ENCODE data around the gene NKX2-1.
"Not testable (repeated sequence)": the region's sequence is repeated elsewhere in the genome, so short reads cannot be mapped to it uniquely, and the experiment has no call there.

The NKX2-1 gene

DNA sequence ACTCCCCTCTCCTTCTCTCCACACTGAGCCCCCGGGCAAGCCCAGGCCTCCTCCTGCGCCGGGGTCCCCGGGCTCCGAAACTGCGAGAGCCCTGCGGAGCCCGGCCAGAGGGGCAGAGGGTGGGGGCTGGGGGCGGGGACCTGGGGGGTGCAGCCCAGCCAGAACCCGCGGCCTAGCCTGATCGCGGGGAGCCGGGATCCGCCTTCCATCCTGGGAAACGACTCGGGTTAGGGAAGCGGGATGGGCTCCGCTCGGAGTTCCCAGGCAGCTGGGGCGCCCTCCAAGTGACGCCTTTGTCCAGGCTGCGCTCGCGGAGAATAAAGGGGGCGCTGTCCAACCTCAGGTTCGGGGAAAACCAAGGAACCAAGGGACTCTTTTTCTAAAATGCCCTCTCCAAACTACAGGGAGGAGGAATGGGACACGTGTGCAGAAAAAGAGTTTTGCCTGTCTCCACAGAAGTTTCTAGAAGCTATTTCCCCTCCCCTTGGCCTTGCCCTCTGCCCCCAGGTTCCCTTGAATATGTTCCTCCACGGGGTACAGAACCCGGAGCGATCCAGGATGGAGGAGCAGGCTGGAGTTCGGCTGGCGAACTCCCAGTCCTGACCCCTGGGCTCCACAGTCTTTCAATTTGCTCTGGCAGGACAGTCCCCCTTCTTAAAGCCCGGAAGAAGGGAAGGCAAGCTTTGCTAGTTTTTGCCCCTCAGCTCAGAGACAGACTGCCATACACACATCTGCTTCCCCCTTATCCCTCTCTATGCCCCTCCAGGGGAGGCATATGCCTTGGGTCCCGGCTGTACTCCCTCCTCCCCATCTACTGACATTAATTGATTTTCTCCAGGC is 13.9 kb downstream of the NKX2-1 start:
- DNase-seq (ENCODE audit: low read depth in 2 of 2, low spot score in 1 of 2) = no peak

DNA sequence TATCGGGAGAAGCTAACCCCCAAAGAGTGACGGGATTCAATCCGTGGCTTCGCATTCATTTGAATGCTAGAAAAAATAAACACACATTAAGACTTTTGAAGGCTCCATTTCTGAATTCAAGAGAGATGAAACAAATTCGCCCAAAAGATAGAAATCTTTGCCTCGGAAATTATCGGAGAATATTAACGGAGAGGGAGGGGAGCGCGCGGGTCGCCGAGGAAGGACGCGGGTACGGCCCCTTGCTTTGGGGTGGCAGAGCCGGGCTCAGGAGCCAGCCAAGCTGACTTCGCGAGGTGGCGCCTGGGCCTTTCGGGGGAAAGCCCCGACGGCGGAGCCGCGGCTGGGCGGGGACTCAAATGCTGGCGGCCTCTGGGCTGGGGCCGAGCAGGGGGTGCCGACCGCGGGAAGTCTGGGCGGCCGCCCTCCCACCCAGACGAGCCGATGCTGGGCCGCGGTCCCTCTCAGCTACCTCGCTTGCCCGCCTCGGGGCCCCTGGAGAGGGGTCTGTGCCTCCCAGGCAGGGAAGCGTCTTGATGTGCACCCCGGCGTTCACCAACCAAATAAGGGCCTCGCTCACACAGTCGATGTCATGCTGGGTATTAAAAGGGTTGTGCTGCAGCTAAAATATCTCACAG is 14.7 kb downstream of the NKX2-1 start:
- DNase-seq (ENCODE audit: low read depth in 2 of 2, low spot score in 1 of 2) = no peak

DNA sequence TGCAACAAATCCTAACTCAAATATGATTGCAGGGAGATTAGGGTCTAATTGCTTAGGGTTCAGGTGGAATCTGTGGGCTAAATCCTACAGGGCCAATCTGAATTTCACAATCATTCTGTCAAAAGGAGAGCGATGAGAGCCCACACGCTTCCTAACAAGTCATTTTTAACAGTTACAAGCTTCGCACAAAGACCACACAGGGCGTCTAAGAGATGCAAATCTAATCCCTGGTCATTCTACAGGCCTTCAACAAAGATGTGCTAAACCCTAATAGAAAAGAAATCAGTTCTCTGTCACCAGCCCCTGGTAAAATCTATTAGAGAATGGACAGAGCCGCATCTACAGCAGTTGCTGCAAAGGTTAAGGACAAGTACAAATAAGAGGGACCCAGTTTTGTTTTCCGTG is 15.3 kb downstream of the NKX2-1 start:
- DNase-seq (ENCODE audit: low read depth in 2 of 2, low spot score in 1 of 2) = no peak

DNA sequence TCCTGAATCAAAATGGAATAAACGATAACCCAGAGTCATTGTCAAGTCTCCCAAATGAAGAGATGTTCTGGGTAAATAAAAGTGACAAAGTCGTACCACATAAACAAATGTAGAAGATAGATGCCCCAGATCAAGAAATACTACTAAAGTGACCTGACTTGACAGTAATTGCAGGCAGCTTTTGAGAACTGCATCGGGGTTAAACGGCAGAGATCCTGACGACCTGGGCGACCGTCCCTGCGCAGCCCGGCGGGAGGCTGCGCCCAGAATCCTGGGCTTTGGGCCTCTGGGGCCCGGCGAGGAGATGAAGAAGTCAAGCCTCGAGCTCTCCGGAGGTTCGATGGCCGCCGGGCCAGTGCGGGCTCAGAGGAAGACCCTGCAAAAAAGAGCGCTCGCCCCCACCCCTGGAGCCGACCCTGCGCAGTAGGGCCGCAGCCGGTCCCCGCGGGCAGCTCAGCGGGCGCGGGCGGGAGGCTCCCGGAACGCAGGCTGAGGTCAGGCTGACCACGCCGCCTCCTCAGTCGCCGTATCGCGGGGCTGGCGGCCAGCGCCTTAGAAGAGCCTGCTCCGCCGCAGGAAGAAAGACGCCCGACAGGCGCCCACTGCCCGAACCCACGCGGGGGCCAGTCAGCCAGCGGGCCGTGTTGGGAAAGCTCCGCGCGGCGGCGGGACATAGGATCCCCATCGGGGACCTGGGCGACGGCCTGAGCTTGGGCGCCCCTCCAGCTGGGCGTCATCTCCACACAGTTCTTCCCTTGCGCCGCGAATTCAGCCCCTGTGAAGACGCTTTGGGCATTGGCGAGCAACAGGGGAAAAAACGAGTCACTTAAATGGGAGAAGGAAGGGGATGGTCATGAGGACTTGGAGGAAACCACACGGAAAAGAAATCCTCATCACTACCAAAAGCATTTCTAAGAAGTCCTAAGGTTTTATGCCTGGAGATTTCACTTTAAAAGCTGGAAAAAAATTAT is 16.0 kb downstream of the NKX2-1 start:
- DNase-seq (ENCODE audit: low read depth in 2 of 2, low spot score in 1 of 2) = no peak

DNA sequence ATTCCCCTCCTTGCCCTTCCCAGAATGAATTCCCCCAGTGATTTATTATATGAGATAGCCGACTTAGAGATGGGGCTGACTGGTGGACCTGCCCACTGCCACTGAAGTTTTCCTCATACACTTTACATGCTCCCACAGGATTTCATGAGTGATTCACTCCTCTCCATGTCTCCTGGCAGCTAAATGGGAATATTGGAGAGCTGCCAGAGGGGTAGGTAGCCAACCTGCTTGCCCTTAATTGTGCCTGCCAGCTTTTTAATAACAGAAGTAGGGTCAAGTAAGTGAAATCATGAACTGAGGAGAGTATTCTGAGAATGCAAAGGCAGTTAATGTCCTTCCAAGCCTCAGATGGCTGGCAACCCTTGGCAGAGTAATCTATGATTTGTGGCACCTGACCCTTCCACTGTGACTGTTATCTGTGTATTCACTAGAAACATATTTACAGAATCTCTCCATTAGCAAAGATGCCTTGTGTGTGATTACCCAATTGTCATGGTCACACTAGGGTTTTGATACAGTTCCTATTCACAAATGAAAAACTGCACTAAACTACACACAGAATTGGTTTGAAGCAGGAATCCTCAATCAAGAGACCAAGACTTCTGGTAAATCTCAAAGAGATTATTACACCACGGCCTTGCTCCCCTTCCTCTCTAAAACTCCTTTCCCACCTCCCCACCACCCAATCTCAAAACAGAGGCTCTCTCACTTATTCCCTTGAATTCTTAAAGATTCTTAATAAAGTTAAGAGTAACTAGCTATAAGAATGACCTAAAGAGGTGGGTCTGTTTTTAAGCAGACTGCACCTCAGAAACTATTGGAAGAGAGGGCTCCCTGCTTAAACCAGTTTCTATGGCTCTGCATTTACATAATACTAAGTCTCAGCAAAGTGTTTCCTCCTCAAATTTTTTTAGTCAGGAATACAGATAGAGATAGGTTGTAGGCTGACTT is 17.2 kb downstream of the NKX2-1 start:
- DNase-seq (ENCODE audit: low read depth in 2 of 2, low spot score in 1 of 2) = no peak

DNA sequence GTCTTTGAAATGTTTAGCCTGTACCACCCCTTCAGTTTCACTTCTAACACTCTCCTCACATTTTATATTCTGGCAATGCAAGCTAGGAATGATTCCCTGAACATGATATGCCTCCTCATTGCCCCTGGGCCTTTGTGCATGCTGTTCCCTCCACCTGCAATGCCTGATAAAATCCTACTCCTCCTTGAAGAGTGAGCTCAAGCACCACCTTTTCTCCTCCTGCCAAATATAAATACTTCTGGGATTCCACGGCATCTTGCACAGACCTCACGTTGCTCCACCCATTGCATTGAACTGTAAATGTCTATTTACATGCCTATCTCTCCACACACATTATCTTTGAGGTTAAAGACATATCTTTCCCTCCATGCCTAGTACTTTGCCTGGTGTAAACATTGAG is 21.1 kb downstream of the NKX2-1 start:
- DNase-seq (ENCODE audit: low read depth in 2 of 2, low spot score in 1 of 2) = no peak

DNA sequence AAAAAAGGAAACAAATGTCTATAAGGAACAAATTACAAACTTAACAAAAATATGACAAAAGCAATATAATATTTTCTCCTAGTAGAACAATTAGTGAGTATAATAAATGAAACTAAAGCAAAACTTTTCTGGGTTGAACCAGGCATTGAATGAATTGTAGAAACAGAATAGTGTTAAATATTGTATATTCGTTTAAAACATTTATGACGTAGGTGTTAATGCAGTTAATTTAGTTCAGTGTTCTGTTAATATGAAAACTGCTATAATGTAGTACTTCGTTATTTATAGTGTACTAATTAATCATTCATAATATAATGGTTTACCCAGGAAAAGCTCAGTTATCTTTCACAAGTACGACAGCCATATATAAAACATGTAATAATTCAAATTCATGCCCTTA is 23.7 kb downstream of the NKX2-1 start:
- no peak for DNase-seq (ENCODE audit: low read depth in 2 of 2, low spot score in 1 of 2)

DNA sequence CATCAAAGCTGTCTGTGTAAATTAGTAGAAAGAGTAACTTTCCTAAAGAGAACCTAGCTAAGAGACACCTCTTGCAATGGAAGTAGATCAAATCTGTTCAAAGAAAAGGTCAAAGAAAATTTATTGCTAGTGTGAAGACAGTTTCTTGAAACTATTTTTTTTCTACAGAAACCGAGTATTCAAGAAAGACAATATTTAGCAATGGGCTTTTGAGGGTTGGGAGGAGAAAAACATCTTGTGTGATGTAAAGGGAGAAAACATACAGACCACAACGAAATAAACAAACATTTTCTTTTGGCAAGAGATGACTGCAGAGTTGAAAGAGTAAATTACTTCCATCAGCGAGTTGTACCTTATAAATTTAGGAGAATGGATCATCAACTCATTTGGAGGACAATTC is 24.4 kb downstream of the NKX2-1 start:
- no peak for DNase-seq (ENCODE audit: low read depth in 2 of 2, low spot score in 1 of 2)

DNA sequence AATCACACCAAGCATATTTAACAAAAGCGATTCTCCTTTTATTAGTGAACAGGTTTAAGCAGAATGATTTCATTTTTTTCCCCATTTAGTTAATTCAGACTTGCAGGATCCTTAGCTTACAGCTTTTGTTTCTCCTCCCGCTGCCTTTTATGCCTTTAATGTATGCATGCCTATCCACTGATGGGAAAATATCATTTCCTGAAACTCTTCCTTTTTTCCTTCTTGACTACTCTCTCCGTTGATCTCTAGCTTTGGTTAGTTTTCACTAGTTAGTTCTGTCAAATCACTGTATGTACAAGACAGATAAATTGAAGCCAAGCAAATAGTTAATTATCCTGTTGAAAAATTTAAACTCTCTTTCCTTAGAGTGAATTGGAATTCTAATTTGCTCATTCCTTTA is 26.3 kb downstream of the NKX2-1 start:
- no peak for DNase-seq (ENCODE audit: low read depth in 2 of 2, low spot score in 1 of 2)

DNA sequence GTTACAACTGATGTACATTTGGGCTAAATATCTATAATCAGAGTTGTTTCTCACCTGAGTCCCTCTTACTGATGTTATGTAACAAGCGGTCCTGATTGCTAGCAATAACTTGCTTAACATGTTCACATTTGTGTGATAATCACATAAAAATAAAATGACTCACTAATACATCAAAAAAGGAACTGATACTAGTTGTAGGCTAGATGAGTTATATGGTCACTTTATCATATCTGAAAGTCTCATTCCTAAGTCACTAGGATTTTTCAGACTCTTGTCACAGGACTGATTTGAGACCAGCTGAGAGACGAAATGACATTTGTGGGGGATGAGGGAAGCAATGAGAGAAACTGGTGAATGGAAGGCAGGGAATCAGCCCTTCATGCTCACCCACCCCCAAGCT is 34.3 kb downstream of the NKX2-1 start:
- DNase-seq (ENCODE audit: low read depth in 2 of 2, low spot score in 1 of 2) = no peak

DNA sequence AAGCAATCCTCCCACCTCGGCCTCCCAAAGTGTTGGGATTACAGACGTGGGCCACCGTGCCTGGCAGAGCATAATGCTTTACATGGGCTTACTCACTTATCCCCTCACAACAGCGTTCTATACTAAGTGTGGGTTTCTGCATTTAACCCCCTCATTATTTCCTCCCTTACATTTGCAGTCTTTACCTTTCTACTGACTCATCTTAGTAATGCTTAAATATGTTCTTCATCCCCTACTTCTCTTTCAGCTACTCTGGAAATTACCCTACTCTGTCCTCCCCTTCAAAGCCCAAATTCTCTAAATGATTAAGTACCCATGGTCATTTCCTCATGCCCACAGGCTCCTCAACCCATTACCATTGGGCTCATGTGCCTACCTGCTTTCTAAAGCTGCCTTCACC is 40.7 kb downstream of the NKX2-1 start:
- no peak for DNase-seq (ENCODE audit: low read depth in 2 of 2, low spot score in 1 of 2)

DNA sequence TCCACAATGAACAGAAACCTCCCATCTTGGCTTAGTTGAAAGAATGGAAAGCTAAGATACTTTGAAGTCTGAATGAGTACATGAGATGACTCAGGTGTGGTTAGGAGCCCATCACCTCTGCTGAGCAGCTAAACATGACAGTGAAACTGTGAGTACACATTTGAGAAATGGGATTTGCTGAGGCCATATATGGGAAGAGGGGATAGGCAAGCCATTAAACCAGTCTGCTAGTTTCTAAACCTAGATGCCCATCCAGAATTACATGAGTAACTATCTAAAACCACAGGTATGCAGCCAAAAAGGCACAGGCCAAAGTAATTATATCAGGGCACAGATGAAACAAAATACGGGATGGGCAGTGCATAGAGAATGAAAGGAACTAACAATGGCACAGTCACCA is 41.2 kb downstream of the NKX2-1 start:
- DNase-seq (ENCODE audit: low read depth in 2 of 2, low spot score in 1 of 2) = no peak

DNA sequence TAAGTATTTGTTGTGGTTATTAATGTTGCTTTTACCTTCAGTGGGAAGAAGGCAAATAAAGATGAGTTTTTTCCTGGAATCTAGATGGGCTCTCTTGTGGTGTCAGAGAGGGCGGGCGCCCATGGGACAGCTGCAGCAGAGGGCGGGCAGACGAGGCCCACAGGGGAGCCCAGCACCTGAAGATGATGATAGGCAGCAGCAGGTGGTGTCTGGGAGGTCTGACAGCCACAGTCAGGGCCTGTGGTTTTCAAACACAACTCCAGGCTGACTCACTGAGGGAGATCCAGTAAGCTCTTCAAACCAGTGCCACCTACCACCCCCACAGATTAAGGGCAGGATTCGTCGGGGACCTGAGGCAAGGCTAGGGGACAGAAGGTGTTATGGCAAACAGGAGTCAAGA is 42.8 kb downstream of the NKX2-1 start:
- no peak for DNase-seq (ENCODE audit: low read depth in 2 of 2, low spot score in 1 of 2)

DNA sequence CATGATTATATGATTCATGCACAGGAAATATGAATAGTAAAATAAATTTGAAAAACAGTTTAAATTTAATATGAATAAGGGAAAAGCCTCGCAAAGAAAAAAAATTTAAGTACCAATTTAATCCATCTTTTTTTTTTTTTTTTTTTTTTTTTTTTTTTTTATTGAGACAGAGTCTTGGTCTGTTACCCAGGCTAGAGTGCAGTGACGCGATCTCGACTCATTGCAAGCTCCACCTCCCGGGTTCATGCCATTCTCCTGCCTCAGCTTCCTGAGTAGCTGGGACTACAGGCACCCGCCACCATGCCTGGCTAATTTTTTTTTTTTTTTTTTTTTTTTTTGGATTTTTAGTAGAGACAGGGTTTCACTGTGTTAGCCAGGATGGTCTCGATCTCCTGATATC is 44.0 kb downstream of the NKX2-1 start:
- not testable (repeated sequence) for DNase-seq (ENCODE audit: low read depth in 2 of 2, low spot score in 1 of 2)

DNA sequence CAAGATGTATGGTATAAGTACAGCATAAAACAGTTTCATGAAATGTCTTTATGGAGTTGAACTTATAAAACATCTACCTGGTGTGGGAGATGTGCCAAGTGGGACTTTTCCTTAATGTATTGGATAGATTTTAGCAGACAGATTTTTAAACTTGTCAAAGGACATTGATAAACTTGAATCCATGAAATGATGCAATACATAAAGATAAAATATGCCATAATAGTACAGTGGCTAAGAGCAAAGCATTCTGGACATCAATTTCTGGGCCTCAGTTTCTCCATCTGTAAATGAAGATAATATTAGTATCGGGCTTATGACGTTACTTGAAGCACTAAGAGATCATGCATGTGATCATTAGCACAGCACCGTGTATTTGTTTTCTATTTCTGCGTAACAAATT is 45.4 kb downstream of the NKX2-1 start:
- DNase-seq (ENCODE audit: low read depth in 2 of 2, low spot score in 1 of 2) = no peak

DNA sequence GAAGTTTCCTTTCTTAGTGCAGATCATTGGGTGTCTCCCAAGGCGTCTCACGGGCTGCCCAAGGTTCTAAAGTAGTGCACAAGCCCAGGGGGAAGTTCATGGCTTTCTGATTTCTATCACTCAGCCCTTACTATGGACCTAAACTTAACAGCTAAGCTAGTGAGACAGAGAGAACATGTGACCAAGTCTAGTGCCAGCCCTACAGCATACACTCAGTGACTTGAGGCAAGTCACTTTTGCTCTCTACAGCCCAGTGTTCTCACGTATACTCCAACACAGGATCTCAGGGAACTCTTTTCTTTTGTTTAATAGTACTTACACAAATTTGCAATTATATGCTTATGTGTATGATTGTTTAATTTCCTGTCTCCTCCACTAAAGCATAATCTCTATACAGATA is 48.6 kb downstream of the NKX2-1 start:
- DNase-seq (ENCODE audit: low read depth in 2 of 2, low spot score in 1 of 2) = no peak

DNA sequence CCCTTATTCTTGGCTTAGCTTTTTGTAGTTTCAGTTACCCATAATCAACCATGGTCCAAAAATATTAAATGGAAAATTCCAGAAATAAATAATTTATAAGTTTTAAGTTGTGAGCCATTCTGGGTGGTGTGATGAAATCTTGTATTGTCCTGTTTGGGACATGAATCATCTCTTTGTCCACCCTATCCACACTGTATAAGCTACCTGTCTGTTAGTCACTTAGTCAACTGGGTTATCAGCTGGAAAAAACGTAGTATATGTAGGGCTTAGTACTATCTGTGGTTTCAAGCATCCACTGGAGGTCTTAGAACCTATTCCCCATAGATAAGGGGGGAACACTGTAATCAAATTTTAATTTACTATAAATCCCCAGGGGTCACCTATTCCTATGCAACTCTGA is 52.7 kb downstream of the NKX2-1 start:
- no peak for DNase-seq (ENCODE audit: low read depth in 2 of 2, low spot score in 1 of 2)
